Esophagus squamous epithelium (tissue), 4 donors: Measurements from ENCODE around the gene BTG4. TPM values are rescaled to one million over a fixed set of nuclear protein-coding genes. Genes with fewer than 3 reads are reported as not detected.

Experiments used
- small RNA-seq, 4 donors: library from RNA; depleted of rRNA; stranded (forward); fragments of <200 nt; gene quantifications; one replicate each; pipeline ENCODE3, GENCODE V24; 2016
- total RNA-seq, 4 donors: library from RNA; depleted of rRNA; stranded (reverse); fragments of >200 nt; gene quantifications; one replicate each; pipeline ENCODE4 v1.1.0, GENCODE V29; 2016

The BTG4 gene
- total RNA-seq, 4 donors from 2014 or later = not detected

Small RNA genes within 50 kb of the gene (small RNA-seq; reads per million reads assigned to genes)
- gene MIR34B (0.09 to 0.68 (median 0.15) reads per million in 4 donors), gene MIR34C (0.85 to 21.2 (median 3.2) reads per million in 4 donors)

Other genes with a start within 250 kb of the BTG4 start
- 1 to 10 TPM; 1.3 to 4.1 (median 2.1) TPM for gene POU2AF3, start 213.8 kb downstream of the BTG4 start, total RNA-seq
- 1 to 10 TPM in 2 of 4 donors, under 1 TPM in 1, not detected in 1; 0.57 to 2.2 (median 1.8) TPM for gene POU2AF1, start 133.1 kb downstream of the BTG4 start, total RNA-seq
- gene HOATZ, start 2.4 kb upstream of the BTG4 start, total RNA-seq = not detected
- gene LAYN, start 28.3 kb upstream of the BTG4 start, total RNA-seq = 10 to 100 TPM in 2 of 4 donors, 1 to 10 TPM in 2; 1.6 to 13.0 (median 8.9) TPM
- gene SIK2, start 90.1 kb upstream of the BTG4 start, total RNA-seq = 10 to 100 TPM in 1 of 4 donors, 1 to 10 TPM in 3; 6.1 to 24.3 (median 9.5) TPM